ENCODE data around the gene ZIC4. TPM values are rescaled to one million over a fixed set of nuclear protein-coding genes. Genes with fewer than 3 reads are reported as not detected.
A peak's percentile ranks its signal among the peaks of the same experiment; 100 is the strongest.

The ZIC4 gene
- total RNA-seq, 2 experiments from 2014 or later: not detected

DNA sequence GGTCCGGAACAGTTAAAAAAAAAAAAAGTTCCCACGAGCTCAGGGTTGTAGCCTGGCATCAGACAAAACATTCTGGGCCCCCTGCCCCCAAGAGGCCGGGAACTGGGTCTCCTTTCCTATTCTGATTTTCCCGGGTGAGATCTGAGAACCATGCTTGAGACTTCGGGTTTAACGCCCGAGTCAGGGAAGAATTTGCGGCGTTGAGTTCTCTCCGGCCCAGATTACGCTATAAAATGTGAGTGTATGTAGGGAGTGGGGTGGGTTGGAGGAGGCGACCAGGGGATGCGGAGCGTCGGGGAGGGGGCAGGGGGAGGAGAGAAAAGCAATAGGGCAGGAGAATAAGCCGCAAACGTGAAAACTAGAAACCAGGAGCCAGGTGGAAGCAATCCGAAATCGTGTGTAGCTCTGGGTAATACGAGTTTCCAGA is 5.5 kb upstream of the ZIC4 start:
- ChIA-PET POLR2A (no interaction called here), CTCF (no interaction called here)
- ATAC-seq (ENCODE audit: poor library complexity): no peak
- Histone ChIP-seq H3K4me1 (ENCODE audit: insufficient read depth, low read length) (peaks cover 26% of the 10 kb centered on the region), H3K9me3 (ENCODE audit: control insufficient read depth in 1 of 2, insufficient read depth in 1 of 2, low read length in 2 of 2) (peaks cover 9 to 61% of the 10 kb centered on the region in 2 experiments), H3K27me3 (ENCODE audit: control insufficient read depth in 1 of 2, insufficient read depth in 2 of 2, low read length in 2 of 2) (peaks cover 75 to 98% of the 10 kb centered on the region in 2 experiments), H3K4me3 (ENCODE audit: low read length) (no peak overlapping the region), H3K27ac (ENCODE audit: low read depth in 1 of 2, low read length in 2 of 2) (no peak overlapping the region), H3K36me3 (ENCODE audit: insufficient read depth, low read length) (no peaks in the 10 kb centered on the region)
- Mint-ChIP-seq H3K27me3 (peaks cover 89% of the 10 kb centered on the region), H3K4me3 (peak overlapping the region; percentile 2), H3K36me3 (ENCODE audit: low read depth) (no peaks in the 10 kb centered on the region), H3K27ac (no peak overlapping the region), H3K4me1 (ENCODE audit: low read depth) (peaks cover 24% of the 10 kb centered on the region), H3K9me3 (peaks cover 11% of the 10 kb centered on the region)
- intact Hi-C loops (cut with DNase I, micrococcal nuclease): no loop called here
- DNase-seq: no peak
- TF ChIP-seq, protein P1, sequence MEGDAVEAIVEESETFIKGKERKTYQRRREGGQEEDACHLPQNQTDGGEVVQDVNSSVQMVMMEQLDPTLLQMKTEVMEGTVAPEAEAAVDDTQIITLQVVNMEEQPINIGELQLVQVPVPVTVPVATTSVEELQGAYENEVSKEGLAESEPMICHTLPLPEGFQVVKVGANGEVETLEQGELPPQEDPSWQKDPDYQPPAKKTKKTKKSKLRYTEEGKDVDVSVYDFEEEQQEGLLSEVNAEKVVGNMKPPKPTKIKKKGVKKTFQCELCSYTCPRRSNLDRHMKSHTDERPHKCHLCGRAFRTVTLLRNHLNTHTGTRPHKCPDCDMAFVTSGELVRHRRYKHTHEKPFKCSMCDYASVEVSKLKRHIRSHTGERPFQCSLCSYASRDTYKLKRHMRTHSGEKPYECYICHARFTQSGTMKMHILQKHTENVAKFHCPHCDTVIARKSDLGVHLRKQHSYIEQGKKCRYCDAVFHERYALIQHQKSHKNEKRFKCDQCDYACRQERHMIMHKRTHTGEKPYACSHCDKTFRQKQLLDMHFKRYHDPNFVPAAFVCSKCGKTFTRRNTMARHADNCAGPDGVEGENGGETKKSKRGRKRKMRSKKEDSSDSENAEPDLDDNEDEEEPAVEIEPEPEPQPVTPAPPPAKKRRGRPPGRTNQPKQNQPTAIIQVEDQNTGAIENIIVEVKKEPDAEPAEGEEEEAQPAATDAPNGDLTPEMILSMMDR (IDR thresholded peaks at IDR 0.05): no peak

DNA sequence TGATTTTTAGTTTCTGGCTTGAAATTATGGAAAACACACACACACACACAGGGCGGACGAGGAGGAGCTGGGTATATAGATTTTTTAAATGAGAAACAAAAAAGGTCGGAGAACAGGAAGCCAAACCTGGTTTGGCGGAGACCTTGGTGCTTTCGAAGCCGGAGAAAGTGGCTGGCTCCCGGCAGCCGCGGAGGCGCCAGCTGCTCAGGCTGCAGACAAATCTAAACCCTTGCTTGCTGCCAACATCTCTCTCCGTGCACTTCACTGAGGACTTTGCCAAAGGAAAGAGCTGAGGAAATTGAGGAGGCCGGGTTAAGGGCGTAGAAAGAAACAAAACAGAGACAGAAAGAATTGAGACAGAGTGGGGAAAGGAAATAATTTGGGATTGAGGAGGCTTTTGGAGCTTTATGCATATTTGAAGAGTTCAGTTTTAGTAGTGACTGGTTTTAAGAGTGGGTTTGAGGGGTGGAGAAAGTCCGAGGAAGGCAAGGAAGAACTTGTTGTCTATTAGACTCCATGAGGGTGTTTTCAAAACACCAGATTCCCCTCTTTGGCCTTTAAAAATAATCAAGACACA is 5.0 kb upstream of the ZIC4 start:
- H3K9me3 Mint-ChIP-seq: peaks cover 11% of the 10 kb centered on the region
- no peak overlapping the region for H3K27ac Mint-ChIP-seq
- Histone ChIP-seq H3K4me3 (ENCODE audit: low read length) (no peak overlapping the region), H3K36me3 (ENCODE audit: insufficient read depth, low read length) (no peaks in the 10 kb centered on the region), H3K27ac (ENCODE audit: low read depth in 1 of 2, low read length in 2 of 2) (no peak overlapping the region), H3K27me3 (ENCODE audit: control insufficient read depth in 1 of 2, insufficient read depth in 2 of 2, low read length in 2 of 2) (peaks cover 80 to 98% of the 10 kb centered on the region in 2 experiments), H3K4me1 (ENCODE audit: insufficient read depth, low read length) (peaks cover 26% of the 10 kb centered on the region), H3K9me3 (ENCODE audit: control insufficient read depth in 1 of 2, insufficient read depth in 1 of 2, low read length in 2 of 2) (peaks cover 9 to 61% of the 10 kb centered on the region in 2 experiments)
- POLR2A ChIA-PET: no interaction called here
- no peaks in the 10 kb centered on the region for H3K36me3 Mint-ChIP-seq (ENCODE audit: low read depth)
- ATAC-seq (ENCODE audit: poor library complexity): no peak
- H3K4me1 Mint-ChIP-seq (ENCODE audit: low read depth): peaks cover 24% of the 10 kb centered on the region
- intact Hi-C loops (cut with DNase I, micrococcal nuclease): no loop called here
- peaks cover 89% of the 10 kb centered on the region for H3K27me3 Mint-ChIP-seq
- peak overlapping the region; percentile 2 for H3K4me3 Mint-ChIP-seq
- TF ChIP-seq, protein P1 (IDR thresholded peaks at IDR 0.05): no peak
- no peak for DNase-seq
- CTCF ChIA-PET: no interaction called here

DNA sequence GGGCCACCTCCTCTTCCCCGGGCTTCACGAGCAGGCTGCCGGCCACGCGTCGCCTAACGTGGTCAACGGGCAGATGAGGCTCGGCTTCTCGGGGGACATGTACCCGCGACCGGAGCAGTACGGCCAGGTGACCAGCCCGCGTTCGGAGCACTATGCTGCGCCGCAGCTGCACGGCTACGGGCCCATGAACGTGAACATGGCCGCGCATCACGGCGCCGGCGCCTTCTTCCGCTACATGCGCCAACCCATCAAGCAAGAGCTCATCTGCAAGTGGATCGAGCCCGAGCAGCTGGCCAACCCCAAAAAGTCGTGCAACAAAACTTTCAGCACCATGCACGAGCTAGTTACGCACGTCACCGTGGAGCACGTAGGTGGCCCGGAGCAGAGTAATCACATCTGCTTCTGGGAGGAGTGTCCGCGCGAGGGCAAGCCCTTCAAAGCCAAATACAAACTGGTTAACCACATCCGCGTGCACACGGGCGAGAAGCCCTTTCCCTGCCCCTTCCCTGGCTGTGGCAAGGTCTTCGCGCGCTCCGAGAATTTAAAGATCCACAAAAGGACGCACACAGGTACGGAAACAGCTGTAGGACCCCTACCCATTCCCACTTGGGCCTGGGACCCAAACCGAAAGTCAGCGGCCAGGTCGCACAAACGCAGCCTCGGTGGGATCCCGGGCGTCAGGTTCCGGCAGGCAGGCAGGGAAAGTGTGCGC is 4.3 kb upstream of the ZIC4 start:
- H3K4me1 ChIP-seq (ENCODE audit: insufficient read depth, low read length): peaks cover 26% of the 10 kb centered on the region
- H3K4me3 ChIP-seq (ENCODE audit: low read length): peak overlapping the region; percentile 24
- no peaks in the 10 kb centered on the region for H3K36me3 ChIP-seq (ENCODE audit: insufficient read depth, low read length)
- H3K4me1 Mint-ChIP-seq (ENCODE audit: low read depth): peaks cover 24% of the 10 kb centered on the region
- POLR2A ChIA-PET: no interaction called here
- DNase-seq: peak in 1 of 14 experiments; percentile 9
- intact Hi-C loops (cut with DNase I, micrococcal nuclease): no loop called here
- H3K27ac Mint-ChIP-seq: no peak overlapping the region
- H3K36me3 Mint-ChIP-seq (ENCODE audit: low read depth): no peaks in the 10 kb centered on the region
- H3K27me3 ChIP-seq (ENCODE audit: control insufficient read depth in 1 of 2, insufficient read depth in 2 of 2, low read length in 2 of 2): peaks cover 84 to 98% of the 10 kb centered on the region in 2 experiments
- peak overlapping the region; percentile 2 for H3K4me3 Mint-ChIP-seq
- no peak overlapping the region for H3K27ac ChIP-seq (ENCODE audit: low read depth in 1 of 2, low read length in 2 of 2)
- peaks cover 89% of the 10 kb centered on the region for H3K27me3 Mint-ChIP-seq
- peaks cover 9 to 67% of the 10 kb centered on the region in 2 experiments for H3K9me3 ChIP-seq (ENCODE audit: control insufficient read depth in 1 of 2, insufficient read depth in 1 of 2, low read length in 2 of 2)
- H3K9me3 Mint-ChIP-seq: peaks cover 11% of the 10 kb centered on the region
- TF ChIP-seq, protein P1 (IDR thresholded peaks at IDR 0.05): no peak
- no peak for ATAC-seq (ENCODE audit: poor library complexity)
- CTCF ChIA-PET: no interaction called here
